M059J (cell line): ENCODE measurements around the gene STPG4. TPM values are rescaled to one million over a fixed set of nuclear protein-coding genes. Genes with fewer than 3 reads are reported as not detected.

Experiments
- DNase-seq: peaks from one replicate; pipeline ENCODE4 v3.0.0-alpha.2; 2012; ENCODE audit warnings: low read depth
- total RNA-seq: library from RNA; depleted of rRNA; stranded (reverse); fragments of >200 nt; shearing (Covaris generic); gene quantifications from 2 replicates; pipeline ENCODE4 v1.2.3, GENCODE V29; 2014

STPG4 gene
- total RNA-seq, 1 experiment from 2014 or later: 1.0 TPM

DNA sequence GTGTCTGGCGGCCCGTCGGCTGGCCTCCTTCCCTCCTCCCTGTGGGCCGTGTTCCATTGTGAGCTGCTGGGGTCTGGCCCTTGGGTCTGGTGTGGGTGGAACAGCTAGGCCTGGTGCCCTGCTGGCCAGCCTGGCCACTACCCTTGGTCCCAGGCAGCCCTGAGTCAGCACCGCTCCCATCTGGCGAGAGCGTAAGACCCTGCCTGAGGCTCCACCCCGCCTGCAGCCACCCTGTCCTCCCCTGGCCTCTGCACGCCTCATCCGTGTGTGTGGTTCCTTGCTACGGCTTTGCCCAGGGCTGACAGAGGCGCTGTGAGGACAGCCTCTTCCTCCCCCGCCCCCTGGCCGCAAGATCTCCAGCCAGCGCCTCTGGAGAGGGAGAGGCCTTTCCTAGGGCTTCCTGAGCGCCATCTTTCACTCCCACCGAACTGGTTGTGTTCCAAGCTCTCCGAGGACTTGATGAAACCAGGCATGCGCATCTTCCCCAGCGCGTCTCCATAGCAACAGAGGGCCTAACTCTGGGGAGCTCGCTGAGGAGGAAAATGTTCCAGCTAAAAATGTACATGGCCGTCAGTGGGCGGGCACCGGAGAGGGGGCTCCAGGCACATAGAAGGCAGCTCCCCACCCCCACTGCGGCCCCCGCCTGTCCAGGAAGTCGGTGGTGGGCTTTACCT lies 83.0 kb downstream of the STPG4 start:
- no peak for DNase-seq

DNA sequence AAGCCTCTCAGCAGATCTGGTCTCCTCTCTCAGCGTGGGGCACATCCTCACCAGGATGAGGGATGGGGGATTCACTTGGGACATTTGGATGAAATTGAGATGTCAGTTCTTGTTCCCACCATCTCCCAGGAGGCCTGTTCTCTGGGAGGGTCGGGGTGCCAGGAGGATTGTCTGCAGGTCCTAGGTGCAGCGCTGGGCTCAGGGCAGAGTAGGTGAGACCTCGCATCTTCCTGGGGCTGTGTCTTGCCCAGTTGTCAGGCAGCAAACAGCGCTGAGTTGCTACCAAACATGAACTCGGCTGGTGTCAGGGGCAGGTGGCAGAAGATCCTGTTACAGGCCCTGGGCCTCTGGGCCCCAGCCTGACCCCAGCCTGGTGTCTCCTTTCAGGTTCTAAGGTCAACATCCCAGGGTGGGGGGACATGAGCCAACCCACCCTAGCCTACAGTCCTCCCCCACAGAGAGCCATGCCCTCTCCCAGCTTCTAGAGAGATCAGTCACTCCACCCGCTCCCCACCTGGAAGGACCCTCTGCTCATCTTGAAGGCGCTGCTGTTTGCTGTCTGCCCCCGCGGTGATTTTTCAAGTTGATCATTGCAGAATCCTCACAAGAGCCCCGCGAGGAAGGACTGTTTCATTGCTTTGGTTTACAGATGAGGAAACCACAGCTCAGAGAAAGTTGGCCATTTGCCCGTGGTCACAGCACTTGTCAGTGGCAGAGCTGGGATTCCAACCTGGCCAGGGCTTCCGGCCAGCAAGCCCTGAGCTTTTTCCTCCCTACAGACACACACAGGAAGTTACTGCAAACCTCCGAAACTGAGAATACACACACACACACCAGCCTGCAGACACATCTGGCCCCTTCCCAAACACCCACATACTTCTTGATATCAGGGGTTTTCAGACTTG lies 83.9 kb downstream of the STPG4 start:
- DNase-seq: peak; percentile 93

GRCh38 chr2:47070155-47070919 lies 84.8 kb downstream of the STPG4 start:
- DNase-seq: peak; percentile 74

DNA sequence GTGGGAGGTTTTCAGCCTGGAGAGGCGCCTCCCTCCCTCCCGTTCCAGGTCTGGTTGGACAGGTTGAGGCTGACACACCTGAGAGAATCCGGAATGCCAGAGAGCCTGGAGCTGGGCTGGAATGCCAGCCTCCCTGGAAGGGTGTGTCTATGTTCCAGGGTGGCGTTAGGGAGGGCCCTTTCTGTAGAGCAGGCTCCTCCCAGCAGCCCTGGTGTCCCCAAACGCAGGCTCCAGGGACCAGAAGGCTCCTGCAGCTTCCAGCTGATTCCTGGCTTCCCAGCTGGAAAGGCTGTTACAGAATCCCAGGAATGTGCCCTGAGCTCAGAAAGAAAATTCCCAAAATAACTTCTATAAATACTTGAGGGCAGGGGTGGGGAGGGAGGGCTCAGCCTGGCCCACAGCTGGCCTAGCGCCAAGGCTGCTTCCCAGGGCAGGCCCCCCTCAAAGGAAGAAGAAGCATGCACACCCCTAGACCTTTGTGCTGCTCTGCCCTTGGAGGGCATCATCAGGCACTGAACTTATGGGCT lies 85.4 kb downstream of the STPG4 start:
- DNase-seq: peak; percentile 80

DNA sequence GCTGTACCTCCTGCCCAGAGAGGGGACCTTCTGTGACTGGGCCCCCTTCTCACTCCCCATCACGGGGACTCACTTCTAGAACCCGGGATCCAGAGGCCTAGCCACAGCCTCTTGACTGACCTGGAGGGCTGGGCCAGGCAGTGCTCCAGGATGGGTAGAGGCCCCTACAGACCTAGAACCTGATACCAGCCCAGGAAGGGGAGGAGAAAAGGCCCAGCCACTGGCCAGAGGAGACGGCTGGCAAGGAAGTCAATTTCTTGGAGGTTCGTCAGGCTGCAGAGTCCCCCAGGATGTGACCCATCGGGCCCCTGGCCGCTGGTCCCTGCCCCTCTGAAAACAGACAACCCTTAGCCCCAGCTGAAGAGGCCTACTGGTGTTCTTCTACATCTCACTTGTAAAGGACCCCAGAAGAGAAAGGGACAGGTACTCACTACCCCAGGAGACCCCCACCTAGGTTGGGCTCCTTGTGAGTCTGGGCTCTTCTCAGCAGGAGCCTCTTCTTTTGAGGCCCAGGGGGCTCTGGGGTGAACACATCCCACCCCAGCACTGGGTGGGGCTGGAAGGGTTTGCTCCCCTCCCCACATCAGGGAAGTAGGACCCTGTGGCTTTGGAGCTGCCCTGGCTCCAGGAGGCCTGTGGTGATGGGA lies 86.0 kb downstream of the STPG4 start:
- no peak for DNase-seq

- DNase-seq: no peak
Observed at GRCh38 chr2:47067788-47068407, 87.2 kb downstream of the STPG4 start.

DNA sequence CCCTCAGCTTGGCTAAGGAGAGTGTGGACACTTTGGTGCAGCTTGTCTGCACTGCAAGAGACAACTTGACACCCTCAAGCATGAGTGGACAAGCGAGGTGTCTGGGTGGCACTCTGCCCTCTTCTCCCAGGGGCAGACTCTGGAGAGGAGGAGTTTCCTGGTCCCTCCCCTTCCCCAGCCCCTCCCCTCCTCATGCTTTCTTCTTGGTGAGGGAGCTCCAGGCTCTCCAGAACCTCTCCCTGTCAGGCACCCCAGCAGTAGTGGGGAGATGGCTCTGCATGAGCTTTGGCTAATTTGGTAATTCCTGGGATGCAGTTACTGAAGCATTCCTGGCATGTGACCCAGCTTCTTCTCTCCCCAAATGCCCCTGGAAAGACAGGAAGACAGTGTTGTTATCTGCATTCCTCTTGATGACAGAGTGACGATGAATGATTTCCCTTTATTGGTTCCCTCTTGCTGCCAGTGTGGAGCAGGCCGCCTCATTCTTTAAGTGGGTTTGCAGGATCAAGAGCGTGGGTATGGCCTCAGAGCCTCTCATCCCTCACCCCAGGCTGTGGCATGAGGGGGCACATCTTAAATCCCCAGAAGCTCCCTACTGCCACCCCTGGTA lies 89.2 kb downstream of the STPG4 start:
- peak; percentile 97 for DNase-seq

- no peak for DNase-seq
Observed at GRCh38 chr2:47065343-47065742, 89.8 kb downstream of the STPG4 start.

DNA sequence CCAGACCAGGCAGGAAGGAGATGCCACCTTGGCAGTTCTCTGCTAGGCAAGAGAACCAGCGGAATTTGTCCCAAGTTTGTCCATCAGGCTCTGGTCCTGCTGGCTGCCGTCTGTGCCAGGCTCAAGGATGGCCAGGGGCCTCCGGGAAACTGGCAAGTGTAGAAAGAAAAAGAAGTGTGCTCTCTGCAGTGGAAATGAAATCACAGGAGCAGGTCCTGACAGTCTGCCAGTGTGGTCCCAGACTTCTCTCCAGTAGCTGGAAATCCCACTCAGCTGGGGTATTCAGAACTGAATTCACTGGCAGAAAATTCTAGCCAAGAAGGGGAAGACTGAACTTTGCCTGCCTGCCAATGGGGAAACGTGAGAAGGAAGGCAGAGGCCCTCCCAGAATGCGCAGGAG lies 91.0 kb downstream of the STPG4 start:
- no peak for DNase-seq

- DNase-seq: peak; percentile 58
Observed at GRCh38 chr2:47063538-47063930, 91.6 kb downstream of the STPG4 start.

DNA sequence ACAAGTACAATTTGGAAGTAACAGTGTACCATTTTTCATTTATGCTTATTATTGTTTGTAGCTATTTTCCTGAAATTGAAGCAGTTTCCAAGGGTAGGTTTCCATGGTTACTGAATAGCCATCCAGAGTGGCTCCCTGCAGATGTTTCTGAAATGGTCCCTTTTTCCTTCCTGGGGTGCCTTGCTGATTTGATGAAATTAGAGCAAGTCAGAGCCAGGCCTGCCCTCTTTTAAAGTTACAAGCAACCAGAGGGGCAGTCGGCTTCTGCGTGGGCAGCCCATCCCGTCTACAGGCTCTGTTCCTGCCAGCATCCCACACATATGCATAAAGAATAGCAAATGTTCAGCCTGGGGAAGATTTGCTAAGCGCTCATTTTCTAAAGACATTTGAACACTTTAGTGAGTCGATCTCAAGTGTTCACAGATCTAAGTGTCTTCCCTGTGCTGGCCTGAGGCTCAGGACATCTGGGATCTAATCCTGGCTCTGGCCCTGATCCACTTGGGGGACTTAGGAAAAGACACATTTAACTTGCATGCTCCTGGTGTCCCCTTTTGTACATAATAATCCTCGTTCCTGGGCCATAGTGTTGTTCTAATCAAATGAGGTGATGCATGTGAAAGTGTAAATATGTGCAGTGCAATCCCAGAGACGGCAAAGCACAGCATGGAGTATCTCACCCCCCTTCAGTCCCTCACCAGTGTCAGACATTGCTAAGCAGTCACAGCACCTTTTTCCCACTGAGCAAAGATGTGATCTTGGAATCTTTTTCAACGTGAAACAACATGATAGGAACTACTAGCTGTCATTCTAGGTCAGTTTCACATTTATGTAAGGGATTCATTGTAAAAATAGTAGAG lies 92.2 kb downstream of the STPG4 start:
- DNase-seq: no peak

GRCh38 chr2:47061944-47062678 lies 93.0 kb downstream of the STPG4 start:
- no peak for DNase-seq

- DNase-seq: no peak
Observed at GRCh38 chr2:47060652-47061170, 94.4 kb downstream of the STPG4 start.

GRCh38 chr2:47058003-47058931 lies 96.8 kb downstream of the STPG4 start:
- no peak for DNase-seq

DNA sequence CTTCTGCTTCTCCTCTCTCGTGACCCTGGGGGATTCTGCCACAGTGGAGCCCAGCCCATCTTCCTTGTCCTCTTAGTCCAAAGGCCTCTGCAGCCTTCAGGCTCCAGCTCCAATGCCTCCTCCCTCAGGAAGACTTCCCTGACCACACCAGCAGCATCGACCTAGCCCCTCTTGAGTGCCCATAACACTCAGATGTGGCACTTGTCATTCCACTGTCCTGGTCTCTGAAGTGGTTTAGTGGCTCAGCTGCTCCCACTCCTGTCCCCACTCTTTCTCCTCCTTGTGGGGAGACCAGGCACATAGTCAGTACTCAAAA lies 97.5 kb downstream of the STPG4 start:
- no peak for DNase-seq

DNA sequence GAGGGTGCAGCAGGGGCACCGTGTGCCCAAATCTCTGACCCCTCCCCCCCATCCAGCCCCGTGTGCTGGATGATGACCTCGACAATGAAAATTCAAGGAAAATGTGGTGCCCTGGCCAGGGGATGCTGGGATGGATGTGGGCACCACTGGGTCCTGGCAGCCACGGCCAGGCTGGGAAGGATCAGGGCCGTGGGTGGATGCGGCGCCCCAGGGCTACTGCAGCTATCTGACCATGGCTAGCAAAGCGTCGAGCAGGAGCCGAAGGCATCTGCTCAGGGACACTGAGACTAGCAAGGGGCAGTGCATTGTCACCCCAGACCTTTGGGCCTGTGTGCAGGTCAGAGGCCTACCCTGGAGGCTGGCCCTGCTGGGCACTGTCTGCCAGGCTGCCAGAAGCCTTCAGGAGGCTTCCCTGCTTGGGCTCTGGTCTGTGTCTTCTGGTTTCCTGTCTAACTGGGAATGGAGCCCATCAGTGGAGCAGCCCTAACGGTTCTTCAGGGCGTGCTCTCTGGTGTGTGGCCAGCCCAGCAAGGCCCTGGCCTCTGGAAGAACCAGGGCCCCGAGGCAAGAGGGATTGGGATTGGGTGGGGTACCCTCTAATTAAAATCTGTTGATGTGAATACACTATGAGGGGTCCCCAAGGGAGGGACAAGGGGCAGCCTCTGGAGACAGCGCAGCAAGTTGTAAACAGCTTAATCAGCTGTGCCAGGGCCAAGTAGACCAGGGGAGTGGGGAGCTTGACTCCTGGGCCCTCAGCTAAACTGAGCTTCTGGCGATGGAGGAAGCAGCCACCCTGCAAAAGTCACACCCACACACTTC lies 98.0 kb downstream of the STPG4 start:
- peak; percentile 42 for DNase-seq

GRCh38 chr2:47056374-47056773 lies 98.7 kb downstream of the STPG4 start:
- DNase-seq: no peak
